ENCODE data around the gene ZNF239.

- TF ChIP-seq, protein P1, sequence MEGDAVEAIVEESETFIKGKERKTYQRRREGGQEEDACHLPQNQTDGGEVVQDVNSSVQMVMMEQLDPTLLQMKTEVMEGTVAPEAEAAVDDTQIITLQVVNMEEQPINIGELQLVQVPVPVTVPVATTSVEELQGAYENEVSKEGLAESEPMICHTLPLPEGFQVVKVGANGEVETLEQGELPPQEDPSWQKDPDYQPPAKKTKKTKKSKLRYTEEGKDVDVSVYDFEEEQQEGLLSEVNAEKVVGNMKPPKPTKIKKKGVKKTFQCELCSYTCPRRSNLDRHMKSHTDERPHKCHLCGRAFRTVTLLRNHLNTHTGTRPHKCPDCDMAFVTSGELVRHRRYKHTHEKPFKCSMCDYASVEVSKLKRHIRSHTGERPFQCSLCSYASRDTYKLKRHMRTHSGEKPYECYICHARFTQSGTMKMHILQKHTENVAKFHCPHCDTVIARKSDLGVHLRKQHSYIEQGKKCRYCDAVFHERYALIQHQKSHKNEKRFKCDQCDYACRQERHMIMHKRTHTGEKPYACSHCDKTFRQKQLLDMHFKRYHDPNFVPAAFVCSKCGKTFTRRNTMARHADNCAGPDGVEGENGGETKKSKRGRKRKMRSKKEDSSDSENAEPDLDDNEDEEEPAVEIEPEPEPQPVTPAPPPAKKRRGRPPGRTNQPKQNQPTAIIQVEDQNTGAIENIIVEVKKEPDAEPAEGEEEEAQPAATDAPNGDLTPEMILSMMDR (IDR thresholded peaks at IDR 0.05): no peak
- TF ChIP-seq POLR2A (IDR thresholded peaks at IDR 0.05): no peak
Observed at GRCh38 chr10:43598446-43598845, 24.0 kb upstream of the ZNF239 start.
